Liver (tissue), 9 donors: ENCODE data around the gene FAM120B. TPM values are rescaled to one million over a fixed set of nuclear protein-coding genes. Genes with fewer than 3 reads are reported as not detected.
"Not testable (repeated sequence)": the region's sequence is repeated elsewhere in the genome, so short reads cannot be mapped to it uniquely, and the experiment has no call there.

Source experiments
- DNase-seq: peaks from one replicate; pipeline ENCODE4 v3.0.0-alpha.2; 2017; ENCODE audit warnings: low spot score
- H3K27ac ChIP-seq, 2 donors: one replicate each; pipeline ENCODE4 v1.7.0; 2013; ENCODE audit warnings: inconsistent platforms in 2 of 2, low read length in 2 of 2, control low read depth in 1 of 2, low read depth in 1 of 2, mild to moderate bottlenecking in 1 of 2
- H3K27me3 ChIP-seq, 4 donors: one replicate each; pipeline versions ENCODE4 v1.6.1 to v1.7.0; 2013; ENCODE audit warnings: low read length in 3 of 4, inconsistent platforms in 1 of 4, mild to moderate bottlenecking in 1 of 4, moderate library complexity in 1 of 4; ENCODE audit not compliant: control insufficient read depth in 4 of 4, insufficient read depth in 4 of 4
- H3K36me3 ChIP-seq, 4 donors: one replicate each; pipeline versions ENCODE4 v1.6.1 to v1.7.0; 2013; ENCODE audit warnings: low read length in 3 of 4, mild to moderate bottlenecking in 3 of 4, low read depth in 1 of 4, moderate library complexity in 1 of 4; ENCODE audit not compliant: control insufficient read depth in 4 of 4, insufficient read depth in 3 of 4
- H3K4me1 ChIP-seq, 4 donors: one replicate each; pipeline versions ENCODE4 v1.6.1 to v1.7.0; 2013; ENCODE audit warnings: low read length in 3 of 4, mild to moderate bottlenecking in 3 of 4, moderate library complexity in 1 of 4; ENCODE audit not compliant: control insufficient read depth in 4 of 4, insufficient read depth in 4 of 4
- H3K4me3 ChIP-seq, 3 donors: one replicate each; pipeline versions ENCODE4 v1.6.1 to v1.7.0; 2013; ENCODE audit warnings: low read length in 3 of 3, control low read depth in 1 of 3, low read depth in 1 of 3, mild to moderate bottlenecking in 1 of 3
- H3K9ac ChIP-seq, 2 donors: one replicate each; pipeline ENCODE4 v1.7.0; 2013; ENCODE audit warnings: low read length in 2 of 2, mild to moderate bottlenecking in 2 of 2, moderate library complexity in 2 of 2, control low read depth in 1 of 2, low read depth in 1 of 2
- H3K9me3 ChIP-seq, 4 donors: one replicate each; pipeline versions ENCODE4 v1.6.1 to v1.7.0; 2013; ENCODE audit warnings: low read length in 3 of 4; ENCODE audit not compliant: control insufficient read depth in 4 of 4
- ATF3 ChIP-seq: IDR thresholded peaks from 2 replicates; pipeline ENCODE4 v1.6.1; 2016; ENCODE audit warnings: antibody characterized with exemption
- CTCF ChIP-seq: fragments of 150-350 bp; IDR thresholded peaks from 2 replicates; pipeline ENCODE4 v1.5.1; 2017; ENCODE audit warnings: improper control_type of control experiment, low read depth, low read length; ENCODE audit not compliant: missing input control
- EGR1 ChIP-seq, 2 donors: IDR thresholded peaks; 2 replicates each; pipeline ENCODE4 v1.6.1; 2016 to 2018; ENCODE audit warnings: antibody characterized with exemption in 2 of 2, low read depth in 2 of 2
- FOXA1 ChIP-seq: IDR thresholded peaks from 2 replicates; pipeline ENCODE4 v1.6.1; 2016; ENCODE audit warnings: antibody characterized with exemption
- FOXA2 ChIP-seq: IDR thresholded peaks from 2 replicates; pipeline ENCODE4 v1.6.1; 2016; ENCODE audit warnings: antibody characterized with exemption
- GABPA ChIP-seq, 2 donors: IDR thresholded peaks in 1 of 2; conservative IDR thresholded peaks in 1 of 2; 2 replicates each; pipeline ENCODE4 v1.6.1; 2016; ENCODE audit warnings: antibody characterized with exemption in 2 of 2, mild to moderate bottlenecking in 1 of 2, moderate library complexity in 1 of 2
- HNF4A ChIP-seq, 2 donors: conservative IDR thresholded peaks; 2 replicates each; pipeline ENCODE4 v1.6.1; 2016; ENCODE audit warnings: antibody characterized with exemption in 2 of 2, mild to moderate bottlenecking in 2 of 2
- JUND ChIP-seq, 2 donors: IDR thresholded peaks; 2 replicates each; pipeline ENCODE4 v1.6.1; 2016; ENCODE audit warnings: antibody characterized with exemption in 2 of 2
- MAX ChIP-seq: IDR thresholded peaks from 2 replicates; pipeline ENCODE4 v1.6.1; 2016; ENCODE audit warnings: antibody characterized with exemption
- NR2F2 ChIP-seq: IDR thresholded peaks from 2 replicates; pipeline ENCODE4 v1.6.1; 2016; ENCODE audit warnings: antibody characterized with exemption
- RAD21 ChIP-seq, 2 donors: IDR thresholded peaks; 2 replicates each; pipeline ENCODE4 v1.6.1; 2016; ENCODE audit warnings: antibody characterized with exemption in 2 of 2, mild to moderate bottlenecking in 2 of 2
- REST ChIP-seq: IDR thresholded peaks from 2 replicates; pipeline ENCODE4 v1.6.1; 2016; ENCODE audit warnings: antibody characterized with exemption, mild to moderate bottlenecking
- RXRA ChIP-seq, 2 donors: IDR thresholded peaks; 2 replicates each; pipeline ENCODE4 v1.6.1; 2017 to 2018; ENCODE audit warnings: antibody characterized with exemption in 2 of 2, mild to moderate bottlenecking in 1 of 2
- SP1 ChIP-seq: IDR thresholded peaks from 2 replicates; pipeline ENCODE4 v1.6.1; 2018; ENCODE audit warnings: antibody characterized with exemption, mild to moderate bottlenecking
- TAF1 ChIP-seq: conservative IDR thresholded peaks from 2 replicates; pipeline ENCODE4 v1.6.1; 2016; ENCODE audit warnings: antibody characterized with exemption, mild to moderate bottlenecking
- YY1 ChIP-seq: IDR thresholded peaks from 2 replicates; pipeline ENCODE4 v1.6.1; 2016; ENCODE audit warnings: antibody characterized with exemption, mild to moderate bottlenecking
- WGBS: extraction: QIAGEN DNeasy Blood & Tissue Kit; methylation state at CpG from one replicate; pipeline ENCODE4 v1.1.7; 2013; 5-methylcytosine and 5-hydroxymethylcytosine counted together
- polyA plus RNA-seq, 2 donors: library from polyadenylated mRNA; stranded (reverse) in 1 of 2; unstranded in 1 of 2; fragments of 200-250 nt in 1 of 2; fragments of >200 nt in 1 of 2; fragmentation: Nextera tagmentation in 1 of 2; extraction: Ambion mirVana in 1 of 2; gene quantifications; one replicate each; pipeline versions ENCODE4 v1.2.1 to v1.2.3, GENCODE V29; 2013 to 2015
- total RNA-seq, 2 donors: library from RNA; depleted of rRNA; stranded (reverse); fragments of >200 nt; gene quantifications; one replicate each; pipeline ENCODE4 v1.2.3, GENCODE V29; 2014
- donor health status: healthy.
- donor health status: healthy.
- donor health status: healthy.
- donor health status: healthy.
- donor health status: healthy.

FAM120B gene
- total and polyA plus RNA-seq, 4 donors: 6.0 to 11.1 (median 9.1) TPM

GRCh38 chr6:170263410-170263809 is 43.1 kb upstream of the FAM120B start:
- WGBS: 91% methylated on average over 8 of the region's 8 CpGs
- Histone ChIP-seq H3K4me3 (no peak overlapping the region), H3K4me1 (peaks cover 0 to 10% (median 6%) of the 10 kb centered on the region in 4 donors), H3K27me3 (no peaks in the 10 kb centered on the region), H3K9ac (no peak overlapping the region), H3K36me3 (no peaks in the 10 kb centered on the region), H3K27ac (no peak overlapping the region), H3K9me3 (no peaks in the 10 kb centered on the region)
- TF ChIP-seq FOXA2 (no peak), EGR1 (IDR thresholded peaks at IDR 0.05; ENCODE audit: low read depth in 2 of 2) (no peak), NR2F2 (no peak), HNF4A (conservative IDR thresholded peaks at IDR 0.05) (no peak), ATF3 (no peak), GABPA (IDR thresholded peaks at IDR 0.05 in 1 of 2, conservative IDR thresholded peaks at IDR 0.05 in 1 of 2) (no peak), CTCF (no peak), YY1 (no peak), TAF1 (no peak)
- no peak for DNase-seq

- Histone ChIP-seq H3K27ac (no peak overlapping the region), H3K27me3 (no peaks in the 10 kb centered on the region), H3K4me1 (peaks cover 0 to 10% (median 6%) of the 10 kb centered on the region in 4 donors), H3K4me3 (no peak overlapping the region), H3K9me3 (no peaks in the 10 kb centered on the region), H3K36me3 (no peaks in the 10 kb centered on the region), H3K9ac (no peak overlapping the region)
- no peak for TF ChIP-seq MAX
- TF ChIP-seq ATF3: no peak
- TF ChIP-seq FOXA1: no peak
- TF ChIP-seq FOXA2: no peak
- no peak for TF ChIP-seq YY1
- no peak for TF ChIP-seq RAD21 (IDR thresholded peaks at IDR 0.05)
- no peak for TF ChIP-seq TAF1
- no peak for TF ChIP-seq SP1
- no peak for TF ChIP-seq RXRA (IDR thresholded peaks at IDR 0.05)
- TF ChIP-seq HNF4A (conservative IDR thresholded peaks at IDR 0.05): no peak
- TF ChIP-seq REST: no peak
- TF ChIP-seq EGR1 (IDR thresholded peaks at IDR 0.05; ENCODE audit: low read depth in 2 of 2): no peak
- no peak for TF ChIP-seq JUND (IDR thresholded peaks at IDR 0.05)
- WGBS: 94% methylated on average over 7 of the region's 7 CpGs
- DNase-seq: no peak
These were observed 42.5 kb upstream of the FAM120B start for GRCh38 chr6:170264086-170264485.

GRCh38 chr6:170264644-170265043 is 41.9 kb upstream of the FAM120B start:
- H3K36me3 ChIP-seq, H3K4me1 ChIP-seq, H3K9me3 ChIP-seq, H3K9ac ChIP-seq, H3K27me3 ChIP-seq, H3K4me3 ChIP-seq, H3K27ac ChIP-seq, DNase-seq: not testable (repeated sequence)
- 96% methylated on average over 12 of the region's 12 CpGs for WGBS
